Upper lobe of left lung (tissue), 6 donors: Measurements from ENCODE around the gene CHCHD1. TPM values are rescaled to one million over a fixed set of nuclear protein-coding genes. Genes with fewer than 3 reads are reported as not detected.
A peak's percentile ranks its signal among the peaks of the same experiment; 100 is the strongest.
"Not testable (repeated sequence)": the region's sequence is repeated elsewhere in the genome, so short reads cannot be mapped to it uniquely, and the experiment has no call there.

Experiments
- ATAC-seq, 2 donors: fragments of 200-7000 bp; cut with Tn5 transposase; one replicate each; pipeline ENCODE4 v1.9.1; 2022; ENCODE audit warnings: mild to moderate bottlenecking in 2 of 2, moderate library complexity in 2 of 2; ENCODE audit not compliant: low FRiP score in 2 of 2
- DNase-seq, 2 donors: peaks; one replicate each; pipeline ENCODE4 v3.0.0-alpha.2; 2019 to 2020
- H3K27ac ChIP-seq, 4 donors: fragments of 200-600 bp; sonication (generic); one replicate each; pipeline ENCODE4 v1.5.1; 2016 to 2019
- H3K27me3 ChIP-seq, 4 donors: fragments of 200-600 bp; sonication (generic); one replicate each; pipeline ENCODE4 v1.5.1; 2017 to 2019
- H3K36me3 ChIP-seq, 4 donors: fragments of 200-600 bp; sonication (generic); one replicate each; pipeline ENCODE4 v1.5.1; 2016 to 2019
- H3K4me1 ChIP-seq, 4 donors: fragments of 200-600 bp; sonication (generic); one replicate each; pipeline ENCODE4 v1.5.1; 2018 to 2019
- H3K4me3 ChIP-seq, 4 donors: fragments of 200-600 bp; sonication (generic); one replicate each; pipeline ENCODE4 v1.5.1; 2017 to 2019; ENCODE audit warnings: mild to moderate bottlenecking in 2 of 4, moderate library complexity in 1 of 4
- H3K9me3 ChIP-seq, 4 donors: fragments of 200-600 bp; sonication (generic); one replicate each; pipeline ENCODE4 v1.5.1; 2018 to 2019
- CTCF ChIP-seq, 6 experiments: fragments of 450-650 bp in 4 of 6; fragments of 200-600 bp in 2 of 6; sonication (generic) in 2 of 6; IDR thresholded peaks; one replicate each; pipeline ENCODE4 v1.5.1; 2016 to 2019; ENCODE audit warnings: antibody characterized with exemption in 6 of 6
- EP300 ChIP-seq, 4 donors: sonication (generic); formaldehyde crosslinking; IDR thresholded peaks; one replicate each; pipeline ENCODE4 v1.5.1; 2017; ENCODE audit warnings: antibody characterized with exemption in 4 of 4, control low read depth in 2 of 4
- POLR2A ChIP-seq, 4 donors: fragments of 450-650 bp; IDR thresholded peaks; one replicate each; pipeline ENCODE4 v1.5.1; 2016 to 2017; ENCODE audit warnings: antibody characterized with exemption in 4 of 4, mild to moderate bottlenecking in 2 of 4
- POLR2AphosphoS5 ChIP-seq, 2 donors: sonication (generic); formaldehyde crosslinking; IDR thresholded peaks; one replicate each; pipeline ENCODE4 v1.5.1; 2017; ENCODE audit warnings: antibody characterized with exemption in 2 of 2
- WGBS, 2 donors: methylation state at CpG; one replicate each; pipeline ENCODE4 v1.1.5; 2017 to 2018; 5-methylcytosine and 5-hydroxymethylcytosine counted together
- total RNA-seq, 6 donors: library from RNA; depleted of rRNA in 4 of 6; stranded (reverse); fragments of >200 nt in 4 of 6; gene quantifications; one replicate each; pipeline versions ENCODE4 v1.1.0 to v1.2.1, GENCODE V29; 2016 to 2021
- donor health status: DM: no; HTN: no; CAD: no; lungs with moderate emphysema.
- donor health status: DM: no; HTN: yes; CAD: no; lungs with severe emphysema.

Gene CHCHD1
- total RNA-seq, 6 donors from 2014 or later: 16.8 to 34.9 (median 19.4) TPM

GRCh38 chr10:73789659-73790055 lies 7.8 kb downstream of the CHCHD1 start:
- 96% methylated on average over 5 to 10 of the region's 10 CpGs for WGBS, 2 donors
- Histone ChIP-seq H3K27me3 (no peaks in the 10 kb centered on the region), H3K36me3 (peaks cover 47 to 62% (median 60%) of the 10 kb centered on the region in 4 donors), H3K4me1 (peaks cover 21 to 29% (median 26%) of the 10 kb centered on the region in 4 donors), H3K9me3 (no peaks in the 10 kb centered on the region), H3K27ac (no peak overlapping the region), H3K4me3 (no peak overlapping the region)
- TF ChIP-seq POLR2AphosphoS5 (IDR thresholded peaks at IDR 0.05) (no peak), EP300 (IDR thresholded peaks at IDR 0.05) (no peak), POLR2A (IDR thresholded peaks at IDR 0.05) (no peak), CTCF (IDR thresholded peaks at IDR 0.05) (no peak)
- no peak for DNase-seq
- ATAC-seq: no peak

GRCh38 chr10:73790886-73791625 lies 9.2 kb downstream of the CHCHD1 start:
- Histone ChIP-seq H3K27me3 (no peaks in the 10 kb centered on the region), H3K27ac (no peak overlapping the region), H3K4me1 (peaks cover 18 to 23% (median 22%) of the 10 kb centered on the region in 4 donors), H3K36me3 (peaks cover 58 to 76% (median 72%) of the 10 kb centered on the region in 4 donors), H3K4me3 (no peak overlapping the region), H3K9me3 (no peaks in the 10 kb centered on the region)
- WGBS, 2 donors: 93 to 96% methylated on average over 21 to 22 of the region's 22 CpGs
- no peak for DNase-seq
- no peak for ATAC-seq
- no peak for TF ChIP-seq POLR2AphosphoS5 (IDR thresholded peaks at IDR 0.05)
- TF ChIP-seq EP300 (IDR thresholded peaks at IDR 0.05): no peak
- no peak for TF ChIP-seq POLR2A (IDR thresholded peaks at IDR 0.05)
- TF ChIP-seq CTCF (IDR thresholded peaks at IDR 0.05): no peak

GRCh38 chr10:73791871-73792400 lies 10.1 kb downstream of the CHCHD1 start:
- Histone ChIP-seq H3K4me1 (peaks cover 13 to 15% (median 14%) of the 10 kb centered on the region in 4 donors), H3K4me3 (no peak overlapping the region), H3K9me3 (no peaks in the 10 kb centered on the region), H3K36me3 (peaks cover 66 to 85% (median 81%) of the 10 kb centered on the region in 4 donors), H3K27ac (no peak overlapping the region), H3K27me3 (no peaks in the 10 kb centered on the region)
- 94 to 97% methylated on average over 18 to 26 of the region's 26 CpGs for WGBS, 2 donors
- peak in 1 of 2 donors; percentile 74 for DNase-seq
- TF ChIP-seq CTCF (IDR thresholded peaks at IDR 0.05): no peak
- TF ChIP-seq EP300 (IDR thresholded peaks at IDR 0.05): no peak
- no peak for TF ChIP-seq POLR2AphosphoS5 (IDR thresholded peaks at IDR 0.05)
- no peak for TF ChIP-seq POLR2A (IDR thresholded peaks at IDR 0.05)
- no peak for ATAC-seq

GRCh38 chr10:73793456-73793855 lies 11.6 kb downstream of the CHCHD1 start:
- Histone ChIP-seq H3K36me3 (peaks cover 78 to 100% (median 96%) of the 10 kb centered on the region in 4 donors), H3K27me3 (no peaks in the 10 kb centered on the region), H3K4me3 (no peak overlapping the region), H3K4me1 (no peaks in the 10 kb centered on the region), H3K27ac (no peak overlapping the region), H3K9me3 (no peaks in the 10 kb centered on the region)
- WGBS, 2 donors: 73 to 88% methylated on average over 2 to 5 of the region's 5 CpGs
- no peak for ATAC-seq
- DNase-seq: no peak
- TF ChIP-seq EP300 (IDR thresholded peaks at IDR 0.05): no peak
- no peak for TF ChIP-seq POLR2A (IDR thresholded peaks at IDR 0.05)
- no peak for TF ChIP-seq CTCF (IDR thresholded peaks at IDR 0.05)
- no peak for TF ChIP-seq POLR2AphosphoS5 (IDR thresholded peaks at IDR 0.05)

GRCh38 chr10:73795491-73795890 lies 13.6 kb downstream of the CHCHD1 start:
- H3K27ac ChIP-seq, H3K4me1 ChIP-seq, H3K27me3 ChIP-seq, DNase-seq, ATAC-seq, H3K9me3 ChIP-seq, H3K4me3 ChIP-seq: not testable (repeated sequence)
- 92 to 93% methylated on average over 10 of the region's 10 CpGs for WGBS, 2 donors
- peaks cover 69 to 100% (median 97%) of the 10 kb centered on the region in 4 donors for H3K36me3 ChIP-seq

- H3K9me3 ChIP-seq, DNase-seq, H3K4me1 ChIP-seq, H3K4me3 ChIP-seq, ATAC-seq, H3K27me3 ChIP-seq, H3K27ac ChIP-seq: not testable (repeated sequence)
- WGBS, 2 donors: 95 to 97% methylated on average over 8 of the region's 8 CpGs
- H3K36me3 ChIP-seq: peaks cover 63 to 100% (median 97%) of the 10 kb centered on the region in 4 donors
Observed at GRCh38 chr10:73796035-73796434, 14.2 kb downstream of the CHCHD1 start.
